Astrocyte of the hippocampus (primary cell): ENCODE measurements around the gene VDR.

ENCODE experiments used
- DNase-seq: peaks from one replicate; pipeline ENCODE4 v3.0.0; 2011; ENCODE audit warnings: low read depth, low spot score

VDR gene

DNA sequence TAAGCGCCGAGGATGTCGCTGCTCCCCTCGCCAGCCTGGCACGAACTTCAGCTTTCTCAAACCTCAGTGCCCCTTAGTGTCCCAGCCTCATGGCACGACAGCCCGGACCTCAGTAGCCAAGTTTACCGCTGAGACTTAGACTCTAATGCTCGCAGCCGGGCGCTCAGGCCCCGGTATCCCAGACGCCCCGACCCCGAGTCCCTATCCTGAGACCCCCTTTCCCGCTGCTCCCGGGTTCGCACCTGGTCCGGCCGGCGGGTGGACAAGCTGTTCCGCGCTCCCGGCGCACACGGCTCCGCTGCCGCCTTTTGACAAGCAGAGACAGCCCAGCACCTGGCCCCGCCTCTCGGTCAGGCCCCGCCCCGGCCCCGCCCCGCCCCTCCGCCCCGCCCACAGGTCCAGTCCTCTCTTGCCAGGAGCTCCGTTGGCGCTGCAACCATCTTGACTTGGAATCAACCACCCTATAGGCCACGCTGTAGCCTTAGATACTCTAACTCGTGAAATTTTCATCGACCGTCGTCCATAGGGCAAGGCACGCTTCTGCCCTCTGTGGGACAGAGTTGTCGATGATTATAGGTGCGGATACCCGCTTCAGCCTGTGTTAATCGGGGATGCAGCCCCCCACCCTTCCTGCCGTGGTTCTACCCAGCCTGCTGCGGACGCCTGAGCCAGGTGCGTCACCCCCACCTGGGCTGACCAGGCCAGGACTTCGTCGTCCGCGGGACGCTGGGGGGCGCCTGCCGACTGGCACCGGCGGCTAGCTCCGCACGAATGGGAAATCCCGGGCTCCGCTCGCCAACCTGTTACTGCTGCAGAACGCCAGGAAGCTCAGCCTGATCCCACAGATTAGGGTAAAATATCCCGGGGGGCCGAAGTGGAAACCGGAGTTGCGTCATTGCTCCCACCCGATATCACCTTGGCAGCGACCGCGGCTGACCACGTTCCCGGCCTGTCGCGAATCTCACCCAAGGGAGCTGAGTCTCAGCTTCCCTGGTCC is at the start of gene VDR:
Gene VDR (minus strand): TSS at position 282 of the 997 bp plus-strand sequence. CDS start 25,881 bp downstream, outside the sequence.
- peak; percentile 83 for DNase-seq

GRCh38 chr12:47954058-47954457 is 49.3 kb upstream of the VDR start:
- no peak for DNase-seq

GRCh38 chr12:47950856-47951468 is 46.2 kb upstream of the VDR start:
- no peak for DNase-seq

- peak; percentile 91 for DNase-seq
Observed at GRCh38 chr12:47949441-47950341, 44.9 kb upstream of the VDR start.

- no peak for DNase-seq
Observed at GRCh38 chr12:47947341-47947740, 42.5 kb upstream of the VDR start.

GRCh38 chr12:47946413-47947323 is 41.9 kb upstream of the VDR start:
- peak; percentile 31 for DNase-seq

DNA sequence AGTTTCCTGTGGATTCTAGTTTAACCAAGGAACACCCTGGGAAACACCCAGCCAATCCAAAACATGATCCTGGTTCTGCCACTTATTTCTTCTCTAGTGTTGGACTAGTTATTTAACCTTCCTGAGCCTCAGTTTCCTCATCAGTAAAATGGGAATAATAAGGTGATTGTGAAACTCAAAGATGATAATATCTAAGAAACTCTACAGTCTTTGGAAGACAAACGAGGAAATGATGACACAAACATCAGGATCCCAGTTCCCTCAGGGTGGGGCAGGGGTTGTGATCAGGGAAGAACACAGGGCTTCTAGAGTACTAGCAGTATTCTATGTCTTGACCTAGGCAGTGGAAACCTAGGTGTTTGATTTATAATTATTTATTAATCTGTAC is 40.5 kb upstream of the VDR start:
- DNase-seq, result no peak

DNA sequence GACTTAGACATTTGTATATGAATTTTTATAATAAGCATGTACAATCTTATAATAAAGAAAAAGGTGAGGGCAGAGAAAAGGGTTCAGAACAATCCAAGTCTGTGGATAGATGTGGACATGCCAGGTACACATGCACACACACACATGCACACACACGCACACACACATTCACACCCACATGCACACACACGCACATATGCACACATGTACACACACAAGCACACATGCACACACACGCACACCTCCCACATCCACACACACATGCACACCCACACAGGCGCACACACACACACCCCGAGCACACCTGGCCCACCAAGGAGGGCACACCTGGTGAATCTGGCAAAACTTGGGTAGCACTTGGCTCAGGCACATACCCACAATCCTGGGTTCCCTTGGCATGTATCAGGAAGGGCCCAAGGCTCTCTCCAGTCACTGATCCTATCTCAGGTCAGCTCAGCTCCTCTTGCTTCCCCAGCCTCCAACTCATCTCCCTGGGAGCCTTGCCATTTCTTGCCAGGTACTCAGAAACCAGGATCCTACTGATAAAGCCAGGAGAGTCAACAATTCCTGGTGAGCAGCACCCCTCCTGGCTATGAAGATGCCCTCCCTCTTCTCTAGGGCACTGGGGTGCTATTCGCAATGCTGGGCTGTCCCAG is 40.0 kb upstream of the VDR start:
- DNase-seq, result no peak

DNA sequence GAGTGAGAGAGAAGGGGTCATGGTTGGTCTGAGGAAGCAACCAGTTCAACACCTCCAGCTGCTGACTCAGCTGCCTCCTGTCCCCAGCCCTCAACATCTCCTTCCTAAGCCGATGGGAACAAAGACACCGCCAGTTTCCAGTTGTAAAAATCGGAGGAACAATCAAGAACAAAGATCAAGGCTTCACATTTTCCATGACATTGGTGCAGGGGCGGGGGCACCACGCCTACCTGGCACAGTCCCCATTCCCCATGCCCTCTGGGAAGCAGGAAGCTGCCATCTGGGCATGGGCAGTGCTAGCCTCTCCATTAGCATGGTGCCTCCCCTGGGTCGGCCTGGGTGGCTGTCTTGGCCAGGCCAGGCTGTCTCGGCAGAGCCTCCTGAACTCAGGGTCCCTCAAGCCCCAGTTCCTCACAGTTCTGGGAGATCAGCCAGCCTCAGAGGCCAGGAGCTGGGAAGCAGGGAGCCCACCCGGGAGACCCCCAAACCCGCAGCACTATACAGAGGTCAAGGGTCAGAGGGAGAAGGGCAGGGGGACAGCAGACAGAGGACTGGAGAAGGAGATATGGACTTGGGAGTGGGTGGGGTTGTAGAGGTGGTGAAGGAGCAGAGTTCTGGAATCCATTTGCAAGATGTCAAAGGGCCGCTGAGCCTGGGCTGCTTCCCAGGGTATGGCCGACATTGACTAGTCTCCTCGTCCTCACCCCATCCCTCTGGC is 39.0 kb upstream of the VDR start:
- no peak for DNase-seq

GRCh38 chr12:47942614-47943225 is 37.9 kb upstream of the VDR start:
- no peak for DNase-seq

- peak; percentile 41 for DNase-seq
Observed at GRCh38 chr12:47941871-47942613, 37.2 kb upstream of the VDR start.

DNA sequence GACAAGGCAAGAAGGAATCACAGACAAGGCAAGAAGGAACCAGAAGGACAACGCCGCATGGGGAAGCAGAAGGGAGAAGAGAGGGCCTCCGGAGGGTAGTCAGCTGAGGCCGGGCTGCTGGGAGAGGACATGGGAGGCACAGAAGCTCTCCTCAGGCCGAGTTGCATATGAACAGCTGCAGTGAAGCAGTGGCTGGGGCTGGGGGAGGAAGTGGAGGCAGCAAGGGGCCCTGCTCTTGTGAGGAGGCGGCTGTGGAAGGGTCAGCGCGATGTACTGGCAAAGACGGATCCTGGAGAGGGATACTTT is 36.6 kb upstream of the VDR start:
- no peak for DNase-seq

DNA sequence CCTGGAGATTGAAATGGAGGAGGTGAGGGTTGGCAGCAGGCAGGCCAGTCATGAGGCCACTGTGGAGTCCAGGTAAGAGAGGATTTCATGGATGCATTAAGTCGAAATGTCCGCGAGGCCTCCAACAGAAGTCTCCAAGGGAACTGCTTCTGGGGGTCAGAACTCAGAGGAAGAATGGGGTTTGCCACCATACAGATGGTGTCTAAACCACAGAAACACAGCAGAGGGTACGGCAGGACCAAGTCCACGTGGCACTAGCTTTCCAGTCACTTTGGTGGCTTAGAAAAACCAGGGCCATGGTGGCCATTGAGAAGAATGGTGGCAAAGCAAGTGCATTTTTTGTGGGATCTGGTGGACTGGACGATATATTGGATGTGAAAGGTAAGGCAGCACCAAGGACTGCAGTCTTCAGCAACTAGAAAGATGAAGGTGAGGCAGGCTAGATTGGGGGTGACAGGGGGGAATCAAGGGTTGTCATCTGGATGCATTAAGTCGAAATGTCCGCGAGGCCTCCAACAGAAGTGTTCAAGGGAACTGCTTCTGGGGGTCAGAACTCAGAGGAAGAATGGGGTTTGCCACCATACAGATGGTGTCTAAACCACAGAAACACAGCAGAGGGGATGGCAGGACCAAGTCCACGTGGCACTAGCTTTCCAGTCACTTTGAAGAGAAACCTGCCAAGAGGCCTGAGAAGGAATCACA is 36.1 kb upstream of the VDR start:
- no peak for DNase-seq

- DNase-seq, result no peak
Observed at GRCh38 chr12:47939009-47939601, 34.3 kb upstream of the VDR start.

GRCh38 chr12:47938594-47938993 is 33.8 kb upstream of the VDR start:
- no peak for DNase-seq

GRCh38 chr12:47938093-47938492 is 33.3 kb upstream of the VDR start:
- DNase-seq, result peak; percentile 34

GRCh38 chr12:47935184-47935583 is 30.4 kb upstream of the VDR start:
- DNase-seq, result peak; percentile 66

- no peak for DNase-seq
Observed at GRCh38 chr12:47931187-47931586, 26.4 kb upstream of the VDR start.
